Measurements from ENCODE around the gene NEDD4L. TPM values are rescaled to one million over a fixed set of nuclear protein-coding genes. Genes with fewer than 3 reads are reported as not detected.

NEDD4L gene
- total RNA-seq, 1 donor from 2014 or later: 209 TPM

- Mint-ChIP-seq H3K4me3 (ENCODE audit: unreplicated experiment) (no peak overlapping the region), H3K4me1 (ENCODE audit: low read depth, unreplicated experiment) (peaks cover 34% of the 10 kb centered on the region), H3K36me3 (ENCODE audit: unreplicated experiment) (no peaks in the 10 kb centered on the region), H3K27ac (ENCODE audit: unreplicated experiment) (peak overlapping the region; percentile 79), H3K27me3 (ENCODE audit: unreplicated experiment) (peaks cover 4% of the 10 kb centered on the region), H3K9me3 (ENCODE audit: unreplicated experiment) (peaks cover 12% of the 10 kb centered on the region)
- no peak for TF ChIP-seq CTCF (IDR thresholded peaks at IDR 0.05; ENCODE audit: partially characterized antibody, unreplicated experiment)
- DNase-seq: no peak
Observed at GRCh38 chr18:58140387-58141325, 96.6 kb downstream of the NEDD4L start.

GRCh38 chr18:58143386-58143785, 99.4 kb downstream of the NEDD4L start:
- Mint-ChIP-seq H3K4me1 (ENCODE audit: low read depth, unreplicated experiment) (peaks cover 50% of the 10 kb centered on the region), H3K4me3 (ENCODE audit: unreplicated experiment) (no peak overlapping the region), H3K27ac (ENCODE audit: unreplicated experiment) (peak overlapping the region; percentile 62), H3K9me3 (ENCODE audit: unreplicated experiment) (peaks cover 18% of the 10 kb centered on the region), H3K27me3 (ENCODE audit: unreplicated experiment) (peaks cover 7% of the 10 kb centered on the region), H3K36me3 (ENCODE audit: unreplicated experiment) (no peaks in the 10 kb centered on the region)
- DNase-seq: no peak
- TF ChIP-seq CTCF (IDR thresholded peaks at IDR 0.05; ENCODE audit: partially characterized antibody, unreplicated experiment): no peak

- Mint-ChIP-seq H3K4me1 (ENCODE audit: low read depth, unreplicated experiment) (peaks cover 46% of the 10 kb centered on the region), H3K9me3 (ENCODE audit: unreplicated experiment) (peaks cover 14% of the 10 kb centered on the region), H3K27ac (ENCODE audit: unreplicated experiment) (no peak overlapping the region), H3K27me3 (ENCODE audit: unreplicated experiment) (peaks cover 7% of the 10 kb centered on the region), H3K36me3 (ENCODE audit: unreplicated experiment) (no peaks in the 10 kb centered on the region), H3K4me3 (ENCODE audit: unreplicated experiment) (no peak overlapping the region)
- no peak for DNase-seq
- TF ChIP-seq CTCF (IDR thresholded peaks at IDR 0.05; ENCODE audit: partially characterized antibody, unreplicated experiment): no peak
Observed at GRCh38 chr18:58144106-58144505, 100.1 kb downstream of the NEDD4L start.

GRCh38 chr18:58144671-58145285, 100.8 kb downstream of the NEDD4L start:
- no peak overlapping the region for H3K27ac Mint-ChIP-seq (ENCODE audit: unreplicated experiment)
- no peaks in the 10 kb centered on the region for H3K36me3 Mint-ChIP-seq (ENCODE audit: unreplicated experiment)
- no peak for DNase-seq
- peaks cover 7% of the 10 kb centered on the region for H3K27me3 Mint-ChIP-seq (ENCODE audit: unreplicated experiment)
- H3K4me3 Mint-ChIP-seq (ENCODE audit: unreplicated experiment): no peak overlapping the region
- no peak for TF ChIP-seq CTCF (IDR thresholded peaks at IDR 0.05; ENCODE audit: partially characterized antibody, unreplicated experiment)
- peaks cover 14% of the 10 kb centered on the region for H3K9me3 Mint-ChIP-seq (ENCODE audit: unreplicated experiment)
- peaks cover 40% of the 10 kb centered on the region for H3K4me1 Mint-ChIP-seq (ENCODE audit: low read depth, unreplicated experiment)

GRCh38 chr18:58146099-58146498, 102.1 kb downstream of the NEDD4L start:
- Mint-ChIP-seq H3K4me3 (ENCODE audit: unreplicated experiment) (no peak overlapping the region), H3K9me3 (ENCODE audit: unreplicated experiment) (peaks cover 17% of the 10 kb centered on the region), H3K27me3 (ENCODE audit: unreplicated experiment) (peaks cover 7% of the 10 kb centered on the region), H3K27ac (ENCODE audit: unreplicated experiment) (no peak overlapping the region), H3K4me1 (ENCODE audit: low read depth, unreplicated experiment) (peaks cover 30% of the 10 kb centered on the region), H3K36me3 (ENCODE audit: unreplicated experiment) (no peaks in the 10 kb centered on the region)
- TF ChIP-seq CTCF (IDR thresholded peaks at IDR 0.05; ENCODE audit: partially characterized antibody, unreplicated experiment): no peak
- no peak for DNase-seq
